ENCODE results near the gene IL36A. TPM values are rescaled to one million over a fixed set of nuclear protein-coding genes. Genes with fewer than 3 reads are reported as not detected.

IL36A gene
- total RNA-seq, 2 experiments from 2014 or later, result not detected

GRCh38 chr2:112977559-112978056 lies 27.7 kb upstream of the IL36A start, which contains the start of gene IL36G:
TSS of gene IL36G (plus strand) at chr2:112978006. CDS start at chr2:112978639, 633 bp downstream.
- ChIA-PET POLR2A (interaction anchor here (0.6 kb wide), 1 partner anchor 1784 kb away, joined by 3 read pairs; no protein-coding TSS in a partner anchor), CTCF (ENCODE audit: unreplicated experiment) (no interaction called here)
- Histone ChIP-seq H3K9me3 (ENCODE audit: low read length) (no peaks in the 10 kb centered on the region), H3K4me1 (ENCODE audit: insufficient read depth, low read length, poor library complexity, severe bottlenecking) (no peaks in the 10 kb centered on the region), H3K36me3 (ENCODE audit: insufficient read depth, low read length) (no peaks in the 10 kb centered on the region), H3K9me2 (ENCODE audit: insufficient read depth, low read length) (no peaks in the 10 kb centered on the region), H3K4me2 (ENCODE audit: low read length) (no peak within 1 kb of the TSS), H3K4me3 (ENCODE audit: low read depth, low read length, poor library complexity, severe bottlenecking) (no peak within 1 kb of the TSS), H3K79me2 (ENCODE audit: insufficient read depth, low read depth, low read length) (no peaks in the 10 kb centered on the region), H2AFZ (ENCODE audit: low read length) (no peak within 1 kb of the TSS), H3K27ac (ENCODE audit: low read depth, low read length, poor library complexity, severe bottlenecking) (no peak within 1 kb of the TSS), H4K20me1 (ENCODE audit: insufficient read depth, low read length) (no peaks in the 10 kb centered on the region)
- no peak for DNase-seq (ENCODE audit: low spot score)
- TF ChIP-seq EZH2phosphoT487 (IDR thresholded peaks at IDR 0.05; ENCODE audit: borderline replicate concordance, low read depth, low read length) (no peak), CTCF (conservative IDR thresholded peaks at IDR 0.05; ENCODE audit: low read length) (no peak)
- intact Hi-C loops (cut with micrococcal nuclease; ENCODE audit: unreplicated experiment), result no loop called here
- no TSS peak for BruUV-seq (replicated peaks)

- DNase-seq (ENCODE audit: low spot score), result no peak
- Histone ChIP-seq H3K9me2 (ENCODE audit: insufficient read depth, low read length) (no peaks in the 10 kb centered on the region), H2AFZ (ENCODE audit: low read length) (no peak overlapping the region), H3K4me3 (ENCODE audit: low read depth, low read length, poor library complexity, severe bottlenecking) (no peak overlapping the region), H3K79me2 (ENCODE audit: insufficient read depth, low read depth, low read length) (no peaks in the 10 kb centered on the region), H3K36me3 (ENCODE audit: insufficient read depth, low read length) (no peaks in the 10 kb centered on the region), H3K27ac (ENCODE audit: low read depth, low read length, poor library complexity, severe bottlenecking) (no peak overlapping the region), H3K4me1 (ENCODE audit: insufficient read depth, low read length, poor library complexity, severe bottlenecking) (no peaks in the 10 kb centered on the region), H3K4me2 (ENCODE audit: low read length) (no peak overlapping the region), H4K20me1 (ENCODE audit: insufficient read depth, low read length) (no peaks in the 10 kb centered on the region), H3K9me3 (ENCODE audit: low read length) (no peaks in the 10 kb centered on the region)
- no peak for TF ChIP-seq EZH2phosphoT487 (IDR thresholded peaks at IDR 0.05; ENCODE audit: borderline replicate concordance, low read depth, low read length)
- TF ChIP-seq CTCF (conservative IDR thresholded peaks at IDR 0.05; ENCODE audit: low read length), result no peak
- CTCF ChIA-PET (ENCODE audit: unreplicated experiment), result no interaction called here
- POLR2A ChIA-PET, result no interaction called here
- intact Hi-C loops (cut with micrococcal nuclease; ENCODE audit: unreplicated experiment), result no loop called here
- no TSS peak for BruUV-seq (replicated peaks)
Measured at GRCh38 chr2:112979731-112980130, 25.5 kb upstream of the IL36A start.

GRCh38 chr2:112980537-112980936 lies 24.7 kb upstream of the IL36A start:
- no peak for DNase-seq (ENCODE audit: low spot score)
- Histone ChIP-seq H3K4me1 (ENCODE audit: insufficient read depth, low read length, poor library complexity, severe bottlenecking) (no peaks in the 10 kb centered on the region), H2AFZ (ENCODE audit: low read length) (no peak overlapping the region), H3K36me3 (ENCODE audit: insufficient read depth, low read length) (no peaks in the 10 kb centered on the region), H3K9me3 (ENCODE audit: low read length) (no peaks in the 10 kb centered on the region), H3K27ac (ENCODE audit: low read depth, low read length, poor library complexity, severe bottlenecking) (no peak overlapping the region), H3K79me2 (ENCODE audit: insufficient read depth, low read depth, low read length) (no peaks in the 10 kb centered on the region), H3K9me2 (ENCODE audit: insufficient read depth, low read length) (no peaks in the 10 kb centered on the region), H3K4me2 (ENCODE audit: low read length) (no peak overlapping the region), H3K4me3 (ENCODE audit: low read depth, low read length, poor library complexity, severe bottlenecking) (no peak overlapping the region), H4K20me1 (ENCODE audit: insufficient read depth, low read length) (no peaks in the 10 kb centered on the region)
- CTCF ChIA-PET (ENCODE audit: unreplicated experiment), result no interaction called here
- BruUV-seq (replicated peaks), result no TSS peak
- no peak for TF ChIP-seq CTCF (conservative IDR thresholded peaks at IDR 0.05; ENCODE audit: low read length)
- no peak for TF ChIP-seq EZH2phosphoT487 (IDR thresholded peaks at IDR 0.05; ENCODE audit: borderline replicate concordance, low read depth, low read length)
- POLR2A ChIA-PET, result no interaction called here
- intact Hi-C loops (cut with micrococcal nuclease; ENCODE audit: unreplicated experiment), result no loop called here
